Activated naive CD8-positive, alpha-beta T cell treated with anti-CD3 and anti-CD28 coated beads, Interleukin-2, amount 10 ng/mL, durations not matched to agents 7 days and 5 days (primary cell): ENCODE results near the gene BLZF1. TPM values are rescaled to one million over a fixed set of nuclear protein-coding genes. Genes with fewer than 3 reads are reported as not detected.
A peak's percentile ranks its signal among the peaks of the same experiment; 100 is the strongest.
"Not testable (repeated sequence)": the region's sequence is repeated elsewhere in the genome, so short reads cannot be mapped to it uniquely, and the experiment has no call there.

Experiments
- ATAC-seq: fragments of 150-1000 bp; cut with Tn5 transposase; one replicate; pipeline ENCODE4 v1.10.0; 2021; ENCODE audit warnings: low read depth, moderate library complexity
- POLR2A ChIA-PET: fragments of 350-600 bp; sonication (Branson Sonifier 250); formaldehyde crosslinking; loops from one replicate; lab custom pipeline; 2021; ENCODE audit warnings: antibody characterized with exemption; lab: Charles Lee
- DNase-seq: peaks from one replicate; pipeline ENCODE4 v3.0.0; 2021
- H3K27ac Mint-ChIP-seq: one replicate; pipeline ENCODE4 v1.8.0; 2022; ENCODE audit warnings: mild to moderate bottlenecking, mixed read lengths
- H3K27me3 Mint-ChIP-seq: one replicate; pipeline ENCODE4 v1.8.0; 2022; ENCODE audit warnings: mild to moderate bottlenecking, moderate library complexity, mixed read lengths
- H3K36me3 Mint-ChIP-seq: one replicate; pipeline ENCODE4 v1.8.0; 2021; ENCODE audit warnings: mild to moderate bottlenecking, mixed read lengths
- H3K4me1 Mint-ChIP-seq: one replicate; pipeline ENCODE4 v1.8.0; 2021; ENCODE audit warnings: mixed read lengths
- H3K4me3 Mint-ChIP-seq: one replicate; pipeline ENCODE4 v1.8.0; 2022; ENCODE audit warnings: mild to moderate bottlenecking, moderate library complexity, mixed read lengths
- H3K9me3 Mint-ChIP-seq: one replicate; pipeline ENCODE4 v1.8.0; 2021; ENCODE audit warnings: mixed read lengths
- total RNA-seq, 2 experiments: library from RNA; stranded (reverse); gene quantifications; one replicate each; pipeline ENCODE4 v1.2.3, GENCODE V29; 2021

Gene BLZF1, protein sequence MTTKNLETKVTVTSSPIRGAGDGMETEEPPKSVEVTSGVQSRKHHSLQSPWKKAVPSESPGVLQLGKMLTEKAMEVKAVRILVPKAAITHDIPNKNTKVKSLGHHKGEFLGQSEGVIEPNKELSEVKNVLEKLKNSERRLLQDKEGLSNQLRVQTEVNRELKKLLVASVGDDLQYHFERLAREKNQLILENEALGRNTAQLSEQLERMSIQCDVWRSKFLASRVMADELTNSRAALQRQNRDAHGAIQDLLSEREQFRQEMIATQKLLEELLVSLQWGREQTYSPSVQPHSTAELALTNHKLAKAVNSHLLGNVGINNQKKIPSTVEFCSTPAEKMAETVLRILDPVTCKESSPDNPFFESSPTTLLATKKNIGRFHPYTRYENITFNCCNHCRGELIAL
- 10 to 100 TPM; 31.6 to 33.5 TPM for total RNA-seq

DNA sequence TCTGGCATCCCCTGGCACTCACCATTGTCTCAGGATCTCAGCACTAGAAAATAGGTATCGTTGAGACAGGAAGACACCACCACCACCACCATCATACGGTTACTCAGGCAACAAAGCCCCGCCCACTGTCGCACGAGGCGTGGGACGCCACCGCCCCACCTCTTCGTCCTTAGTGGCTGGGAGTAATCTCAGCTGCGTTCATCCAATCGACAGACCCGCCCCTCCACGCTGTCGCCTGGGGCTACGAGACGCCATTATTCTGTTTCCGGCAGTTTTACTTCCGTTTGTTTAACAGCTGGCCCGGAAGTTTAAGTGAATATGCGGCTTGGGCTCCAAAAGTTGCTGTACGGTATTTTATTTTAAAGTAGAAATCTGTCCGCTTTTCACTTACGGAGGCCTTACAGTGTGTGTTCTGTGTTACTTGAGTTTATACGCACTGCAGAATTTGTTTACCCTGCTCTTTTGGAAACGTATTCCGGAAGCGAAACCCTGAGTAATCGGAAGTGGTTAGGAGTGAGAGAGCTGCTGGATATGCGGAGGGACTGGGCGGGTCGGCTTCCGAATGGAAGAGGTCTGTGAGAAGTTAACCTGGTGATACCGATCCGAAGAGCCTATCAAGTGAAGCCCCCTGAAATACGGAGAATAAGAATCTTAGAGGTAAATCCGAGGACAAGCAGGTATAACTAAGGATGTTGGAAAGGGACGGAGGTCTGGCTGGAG is at the start of gene BLZF1, which contains the start of gene NME7:
Gene BLZF1, plus strand, starts transcription at position 510 of the 720 bp plus-strand sequence. CDS start 1,328 bp downstream, outside the sequence.
Gene NME7, minus strand, starts transcription at position 112 of the 720 bp plus-strand sequence. Its CDS starts 87 bp downstream, at position 25.
- Mint-ChIP-seq H3K36me3 (peaks cover 23% of the 10 kb centered on the region), H3K9me3 (peaks cover 5% of the 10 kb centered on the region), H3K27ac (peak within 1 kb of the TSS; percentile 79), H3K4me1 (peaks cover 29% of the 10 kb centered on the region), H3K27me3 (no peaks in the 10 kb centered on the region), H3K4me3 (no peak within 1 kb of the TSS)
- POLR2A ChIA-PET, result interaction anchor here (0.6 to 2.0 kb wide), 13 partner anchors 9 to 958 kb away, joined by 3 to 9 read pairs (median 3); partner anchors contain the start of gene CCDC181
- peak; percentile 91 for ATAC-seq
- DNase-seq, result peak; percentile 96

DNA sequence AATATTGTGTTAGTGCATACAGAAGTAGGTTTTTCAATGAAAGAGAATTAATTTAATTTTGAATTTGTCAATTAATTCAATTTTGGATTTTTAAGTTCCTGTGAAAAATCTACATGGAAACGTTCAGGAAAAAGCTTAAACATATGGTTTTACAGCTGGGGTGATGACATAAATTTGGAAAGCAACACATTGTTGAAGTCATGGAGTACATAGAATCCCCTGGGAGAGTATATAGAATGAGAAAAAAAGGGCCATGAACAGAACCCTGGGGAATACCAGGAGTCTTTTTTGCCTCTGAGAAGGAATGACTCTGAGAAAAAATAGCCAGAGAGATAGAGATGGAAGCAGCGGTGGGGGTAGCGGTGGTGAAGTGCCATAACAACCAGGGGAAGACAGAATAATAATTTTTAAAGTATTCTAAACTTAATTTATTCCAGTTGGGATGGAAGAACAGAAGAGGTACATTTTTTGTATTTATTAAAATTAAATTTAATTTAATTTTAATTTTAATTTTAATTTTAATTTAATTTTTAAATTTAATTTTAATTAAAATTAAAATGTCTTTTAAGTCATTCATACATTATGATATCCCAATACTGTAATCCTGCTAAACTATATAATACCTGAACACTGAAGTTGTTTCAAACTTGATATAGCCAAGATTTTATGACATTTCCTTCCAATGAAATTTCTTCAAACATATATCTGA is 49.3 kb upstream of the BLZF1 start:
- H3K9me3 Mint-ChIP-seq, result no peaks in the 10 kb centered on the region
- no peak for DNase-seq
- H3K4me1 Mint-ChIP-seq, result no peaks in the 10 kb centered on the region

GRCh38 chr1:169321539-169321938 is 46.5 kb upstream of the BLZF1 start:
- H3K9me3 Mint-ChIP-seq, result no peaks in the 10 kb centered on the region
- no peak overlapping the region for H3K4me3 Mint-ChIP-seq
- POLR2A ChIA-PET, result no interaction called here
- no peak for ATAC-seq
- H3K36me3 Mint-ChIP-seq, result peaks cover 10% of the 10 kb centered on the region
- no peaks in the 10 kb centered on the region for H3K4me1 Mint-ChIP-seq
- no peak for DNase-seq
- no peaks in the 10 kb centered on the region for H3K27me3 Mint-ChIP-seq
- H3K27ac Mint-ChIP-seq, result no peak overlapping the region

More for the DNA sequence above, 49.3 kb upstream of the BLZF1 start:
- H3K4me3 Mint-ChIP-seq, result no peak overlapping the region
- H3K27me3 Mint-ChIP-seq, result no peaks in the 10 kb centered on the region
- ATAC-seq, result no peak
- POLR2A ChIA-PET, result no interaction called here
- H3K27ac Mint-ChIP-seq, result no peak overlapping the region
- H3K36me3 Mint-ChIP-seq, result peaks cover 10% of the 10 kb centered on the region

DNA sequence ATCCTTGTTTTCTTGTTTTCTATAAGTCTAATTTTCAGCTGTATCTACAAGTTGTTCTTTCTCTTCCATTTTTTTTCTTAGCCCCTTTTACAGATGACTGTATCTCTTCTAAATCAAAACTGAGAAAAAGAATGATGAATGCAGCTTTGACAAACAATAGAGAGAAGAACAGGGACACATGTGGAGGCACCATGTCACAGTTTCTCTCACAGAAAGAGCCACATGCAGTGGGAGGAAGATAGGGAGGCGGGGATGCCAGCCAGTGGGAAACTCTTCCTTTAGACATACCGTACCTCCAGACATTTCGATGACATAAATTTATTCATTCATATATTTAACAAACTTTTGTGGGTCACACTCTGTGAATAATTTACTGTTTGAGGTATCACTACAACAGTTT is 45.9 kb upstream of the BLZF1 start:
- Mint-ChIP-seq H3K27ac (no peak overlapping the region), H3K27me3 (no peaks in the 10 kb centered on the region), H3K9me3 (no peaks in the 10 kb centered on the region), H3K36me3 (peaks cover 10% of the 10 kb centered on the region), H3K4me1 (peaks cover 4% of the 10 kb centered on the region), H3K4me3 (no peak overlapping the region)
- no peak for DNase-seq
- ATAC-seq, result no peak
- POLR2A ChIA-PET, result no interaction called here

GRCh38 chr1:169325117-169325516 is 42.9 kb upstream of the BLZF1 start:
- POLR2A ChIA-PET, result no interaction called here
- Mint-ChIP-seq H3K27ac (no peak overlapping the region), H3K9me3 (peaks cover 7% of the 10 kb centered on the region)

DNA sequence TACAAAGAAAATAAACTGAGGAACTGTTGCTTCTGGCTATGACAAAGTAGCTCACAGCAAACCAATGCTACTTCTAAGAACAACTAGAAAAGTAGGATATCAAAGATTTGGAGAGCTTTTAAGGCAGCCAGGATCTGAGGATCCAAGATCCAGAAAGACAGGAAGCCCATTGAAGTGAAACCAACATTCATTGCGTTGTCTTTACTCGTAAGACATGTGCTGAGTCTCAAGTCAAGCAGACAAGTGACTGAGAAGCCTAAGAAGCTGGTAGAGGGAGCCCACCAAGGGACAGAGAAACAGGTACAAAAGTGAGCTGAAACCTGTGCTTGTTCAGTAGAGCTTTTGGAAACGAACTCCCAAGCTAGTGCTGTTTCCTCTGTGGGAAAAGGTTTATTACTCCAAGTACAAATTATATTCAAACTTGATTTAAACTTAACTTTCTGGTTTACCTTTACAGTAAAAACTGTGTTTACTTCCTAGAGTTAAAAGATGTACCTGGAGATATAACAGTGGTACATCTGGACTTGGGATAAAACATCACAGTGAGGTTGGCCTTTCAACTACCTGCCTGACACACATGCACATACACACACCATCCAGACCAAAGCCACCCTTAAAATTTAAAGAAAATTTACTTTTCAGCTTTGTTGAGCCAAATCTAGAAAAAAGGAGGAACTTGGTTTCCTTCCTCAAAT is 41.6 kb upstream of the BLZF1 start:
- peaks cover 26% of the 10 kb centered on the region for H3K36me3 Mint-ChIP-seq
- ATAC-seq, result no peak
- POLR2A ChIA-PET, result interaction anchor here (0.6 kb wide), 1 partner anchor 1147 kb away, joined by 3 read pairs; no protein-coding TSS in a partner anchor
- no peak overlapping the region for H3K27ac Mint-ChIP-seq
- H3K4me3 Mint-ChIP-seq, result no peak overlapping the region
- DNase-seq, result no peak
- H3K4me1 Mint-ChIP-seq, result peaks cover 10% of the 10 kb centered on the region
- no peaks in the 10 kb centered on the region for H3K27me3 Mint-ChIP-seq
- H3K9me3 Mint-ChIP-seq, result peaks cover 12% of the 10 kb centered on the region

More at GRCh38 chr1:169325117-169325516, 42.9 kb upstream of the BLZF1 start:
- peaks cover 22% of the 10 kb centered on the region for H3K36me3 Mint-ChIP-seq
- ATAC-seq (no peak), DNase-seq (no peak)
- no peak overlapping the region for H3K4me3 Mint-ChIP-seq
- peaks cover 10% of the 10 kb centered on the region for H3K4me1 Mint-ChIP-seq
- no peaks in the 10 kb centered on the region for H3K27me3 Mint-ChIP-seq

GRCh38 chr1:169326956-169327268 is 41.1 kb upstream of the BLZF1 start:
- ATAC-seq (peak; percentile 50), DNase-seq (no peak)
- Mint-ChIP-seq H3K36me3 (peaks cover 24% of the 10 kb centered on the region), H3K27ac (no peak overlapping the region), H3K4me3 (no peak overlapping the region), H3K4me1 (peaks cover 10% of the 10 kb centered on the region), H3K9me3 (peaks cover 12% of the 10 kb centered on the region), H3K27me3 (no peaks in the 10 kb centered on the region)
- POLR2A ChIA-PET, result no interaction called here

- Mint-ChIP-seq H3K27me3 (no peaks in the 10 kb centered on the region), H3K4me3 (no peak overlapping the region), H3K4me1 (peaks cover 10% of the 10 kb centered on the region), H3K27ac (no peak overlapping the region), H3K9me3 (peaks cover 13% of the 10 kb centered on the region), H3K36me3 (peaks cover 27% of the 10 kb centered on the region)
- POLR2A ChIA-PET, result no interaction called here
- DNase-seq (no peak), ATAC-seq (no peak)
Observed at GRCh38 chr1:169327875-169328274, 40.1 kb upstream of the BLZF1 start.

DNA sequence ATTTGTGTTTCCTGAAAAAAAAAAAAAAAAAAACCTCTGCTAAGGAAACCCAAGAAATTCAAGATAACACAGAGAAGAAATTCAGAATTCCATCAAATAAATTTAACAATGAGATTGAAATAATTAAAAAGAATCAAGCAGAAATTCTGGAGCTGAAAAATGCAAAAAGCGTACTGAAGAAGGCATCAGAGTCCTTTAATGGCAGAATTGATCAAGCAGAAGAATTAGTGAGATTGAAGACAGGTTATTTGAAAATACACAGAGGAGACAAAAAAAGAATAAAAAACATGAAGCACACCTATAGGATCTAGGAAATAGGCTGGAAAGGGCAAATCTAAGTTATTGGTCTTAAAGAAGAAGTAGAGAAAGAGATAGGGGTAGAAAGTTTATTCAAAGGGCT is 38.6 kb upstream of the BLZF1 start:
- H3K27ac Mint-ChIP-seq, result no peak overlapping the region
- H3K4me3 Mint-ChIP-seq, result no peak overlapping the region
- no peaks in the 10 kb centered on the region for H3K27me3 Mint-ChIP-seq
- POLR2A ChIA-PET, result no interaction called here
- no peak for ATAC-seq
- H3K4me1 Mint-ChIP-seq, result peaks cover 12% of the 10 kb centered on the region
- peaks cover 28% of the 10 kb centered on the region for H3K36me3 Mint-ChIP-seq
- H3K9me3 Mint-ChIP-seq, result peaks cover 18% of the 10 kb centered on the region
- no peak for DNase-seq

- DNase-seq (no peak), ATAC-seq (no peak)
- no peak overlapping the region for H3K27ac Mint-ChIP-seq
- H3K27me3 Mint-ChIP-seq, result no peaks in the 10 kb centered on the region
- POLR2A ChIA-PET, result no interaction called here
- peaks cover 12% of the 10 kb centered on the region for H3K4me1 Mint-ChIP-seq
- H3K9me3 Mint-ChIP-seq, result peaks cover 23% of the 10 kb centered on the region
- H3K36me3 Mint-ChIP-seq, result peaks cover 40% of the 10 kb centered on the region
- H3K4me3 Mint-ChIP-seq, result no peak overlapping the region
Observed at GRCh38 chr1:169330927-169331326, 37.1 kb upstream of the BLZF1 start.

GRCh38 chr1:169334727-169335126 is 33.3 kb upstream of the BLZF1 start:
- H3K27me3 Mint-ChIP-seq, DNase-seq, H3K4me3 Mint-ChIP-seq, ATAC-seq, H3K27ac Mint-ChIP-seq, POLR2A ChIA-PET: not testable (repeated sequence)
- Mint-ChIP-seq H3K36me3 (peaks cover 42% of the 10 kb centered on the region), H3K9me3 (peaks cover 19% of the 10 kb centered on the region), H3K4me1 (peaks cover 16% of the 10 kb centered on the region)

DNA sequence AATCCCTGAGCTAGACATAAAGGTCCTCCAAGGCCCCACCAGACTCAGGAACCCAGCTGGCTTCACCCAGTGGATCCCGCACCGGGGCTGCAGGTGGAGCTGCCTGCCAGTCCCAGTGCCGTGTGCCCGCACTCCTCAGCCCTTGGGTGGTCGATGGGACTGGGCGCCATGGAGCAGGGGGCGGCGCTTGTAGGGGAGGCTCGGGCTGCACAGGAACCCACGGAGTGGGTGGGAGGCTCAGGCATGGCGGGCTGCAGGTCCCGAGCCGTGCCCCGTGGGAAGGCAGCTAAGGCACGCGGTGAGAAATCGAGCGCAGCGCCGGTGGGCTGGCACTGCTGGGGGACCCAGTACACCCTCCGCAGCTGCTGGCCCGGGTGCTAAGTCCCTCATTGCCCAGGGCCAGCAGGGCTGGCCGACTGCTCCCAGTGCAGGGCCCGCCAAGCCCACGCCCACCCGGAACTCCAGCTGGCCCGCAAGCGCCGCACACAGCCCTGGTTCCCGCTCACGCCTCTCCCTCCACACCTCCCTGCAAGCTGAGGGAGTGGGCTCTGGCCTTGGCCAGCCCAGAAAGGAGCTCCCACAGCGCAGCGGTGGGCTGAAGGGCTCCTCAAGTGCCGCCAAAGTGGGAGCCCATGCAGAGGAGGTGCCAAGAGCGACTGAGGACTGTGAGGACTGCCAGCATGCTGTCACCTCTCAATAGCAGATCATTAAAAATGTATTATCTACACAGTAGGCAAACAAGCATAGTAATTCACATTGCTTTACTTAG is 30.9 kb upstream of the BLZF1 start:
- H3K4me3 Mint-ChIP-seq, H3K27ac Mint-ChIP-seq, ATAC-seq, POLR2A ChIA-PET, H3K27me3 Mint-ChIP-seq, DNase-seq: not testable (repeated sequence)
- Mint-ChIP-seq H3K36me3 (peaks cover 47% of the 10 kb centered on the region), H3K4me1 (peaks cover 20% of the 10 kb centered on the region), H3K9me3 (peaks cover 19% of the 10 kb centered on the region)
